B cell (primary cell): ENCODE measurements around the gene ASB7. TPM values are rescaled to one million over a fixed set of nuclear protein-coding genes. Genes with fewer than 3 reads are reported as not detected.

ENCODE experiments used
- ATAC-seq: fragments of 200-7000 bp; cut with Tn5 transposase; one replicate; pipeline ENCODE4 v1.10.0; 2021; ENCODE audit warnings: low read depth, mild to moderate bottlenecking, moderate number of reproducible peaks, moderate library complexity
- CTCF ChIA-PET: fragments of 350-600 bp; sonication (Branson Sonifier 250); formaldehyde crosslinking; loops from one replicate; lab custom pipeline; 2021; ENCODE audit warnings: antibody characterized with exemption, inconsistent platforms; lab: Charles Lee
- POLR2A ChIA-PET: fragments of 350-600 bp; sonication (Branson Sonifier 250); formaldehyde crosslinking; loops from one replicate; lab custom pipeline; 2021; ENCODE audit warnings: antibody characterized with exemption; lab: Charles Lee
- DNase-seq: peaks from one replicate; pipeline ENCODE4 v3.0.0; 2013
- H2AFZ ChIP-seq: 2 replicates; pipeline ENCODE4 v1.6.1; 2012; ENCODE audit warnings: mild to moderate bottlenecking, low read depth, low read length; ENCODE audit not compliant: insufficient read depth, poor library complexity, severe bottlenecking
- H3K27ac ChIP-seq, 2 donors: 1 replicate in 1 of 2; 2 replicates in 1 of 2; pipeline ENCODE4 v1.5.1; 2012 to 2013; ENCODE audit warnings: low read length in 2 of 2, mild to moderate bottlenecking in 2 of 2, moderate library complexity in 1 of 2
- H3K27me3 ChIP-seq, 4 experiments: fragments of 200-600 bp in 1 of 4; sonication (generic) in 1 of 4; replicated peaks in 1 of 4; 1 replicate in 2 of 4; 2 replicates in 2 of 4; pipeline versions ENCODE4 v1.6.1 to v1.7.0; 2013 to 2016; ENCODE audit warnings: low read length in 3 of 4, mild to moderate bottlenecking in 2 of 4, mixed read lengths in 1 of 4, moderate library complexity in 1 of 4; ENCODE audit not compliant: insufficient read depth in 4 of 4, control insufficient read depth in 3 of 4; ENCODE audit errors: control extremely low read depth in 1 of 4
- H3K36me3 ChIP-seq, 2 experiments: replicated peaks in 1 of 2; 1 replicate in 1 of 2; 2 replicates in 1 of 2; pipeline versions ENCODE4 v1.6.1 to v1.7.1; 2013; ENCODE audit warnings: low read length in 1 of 2; ENCODE audit not compliant: insufficient read depth in 2 of 2, control insufficient read depth in 1 of 2; ENCODE audit errors: control extremely low read depth in 1 of 2, extremely low read depth in 1 of 2
- H3K4me1 ChIP-seq, 2 donors: fragments of 200-600 bp in 1 of 2; sonication (generic) in 1 of 2; 1 replicate in 1 of 2; 2 replicates in 1 of 2; pipeline versions ENCODE4 v1.5.1 to v1.6.1; 2013 to 2017; ENCODE audit warnings: low read length in 2 of 2; ENCODE audit not compliant: control insufficient read depth in 2 of 2, insufficient read depth in 2 of 2
- H3K4me2 ChIP-seq: replicated peaks from 2 replicates; pipeline ENCODE3; 2012; ENCODE audit warnings: mild to moderate bottlenecking, low read depth, low read length; ENCODE audit not compliant: poor library complexity, severe bottlenecking
- H3K4me3 ChIP-seq, 5 experiments: fragments of 200-600 bp in 1 of 5; sonication (generic) in 1 of 5; 1 replicate in 3 of 5; 2 replicates in 2 of 5; pipeline versions ENCODE4 v1.5.1 to v1.7.0; 2011 to 2016; ENCODE audit warnings: low read length in 4 of 5, mild to moderate bottlenecking in 4 of 5, low read depth in 2 of 5, control low read depth in 1 of 5, moderate library complexity in 1 of 5; ENCODE audit not compliant: insufficient read depth in 1 of 5; ENCODE audit errors: control extremely low read depth in 1 of 5, extremely low read depth in 1 of 5
- H3K79me2 ChIP-seq: fragments of 200-600 bp; sonication (generic); one replicate; pipeline ENCODE4 v1.6.0; 2016; ENCODE audit warnings: low read length; ENCODE audit not compliant: control insufficient read depth, insufficient read depth
- H3K9ac ChIP-seq: fragments of 200-600 bp; sonication (generic); 2 replicates; pipeline ENCODE4 v1.6.1; 2017; ENCODE audit warnings: mild to moderate bottlenecking, low read length, moderate library complexity
- H3K9me3 ChIP-seq, 3 donors: one replicate each; pipeline versions ENCODE4 v1.6.1 to v1.7.1; 2013; ENCODE audit warnings: low read length in 2 of 3; ENCODE audit not compliant: control insufficient read depth in 2 of 3, insufficient read depth in 1 of 3; ENCODE audit errors: control extremely low read depth in 1 of 3
- H4K20me1 ChIP-seq: 2 replicates; pipeline ENCODE4 v1.6.0; 2012; ENCODE audit warnings: mild to moderate bottlenecking, low read length; ENCODE audit not compliant: insufficient read depth, control insufficient read depth, poor library complexity, severe bottlenecking
- H3K27ac Mint-ChIP-seq: one replicate; pipeline ENCODE4 v1.8.0; 2021; ENCODE audit warnings: mixed read lengths
- H3K27me3 Mint-ChIP-seq: one replicate; pipeline ENCODE4 v1.8.0; 2021; ENCODE audit warnings: mixed read lengths
- H3K4me1 Mint-ChIP-seq: one replicate; pipeline ENCODE4 v1.8.0; 2021; ENCODE audit warnings: mixed read lengths
- H3K4me3 Mint-ChIP-seq: one replicate; pipeline ENCODE4 v1.8.0; 2021; ENCODE audit warnings: mixed read lengths
- H3K9me3 Mint-ChIP-seq: one replicate; pipeline ENCODE4 v1.8.0; 2022; ENCODE audit warnings: mixed read lengths; ENCODE audit not compliant: insufficient read depth
- CTCF ChIP-seq: fragments of 200-600 bp; IDR thresholded peaks from one replicate; pipeline ENCODE4 v1.8.0; 2022; ENCODE audit warnings: antibody characterized with exemption, mild to moderate bottlenecking
- EZH2 ChIP-seq: IDR thresholded peaks from 2 replicates; pipeline ENCODE4 v1.6.1; 2012; ENCODE audit warnings: borderline replicate concordance, low read depth, mild to moderate bottlenecking, moderate library complexity, low read length; ENCODE audit not compliant: insufficient read depth, poor library complexity, severe bottlenecking
- WGBS: methylation state at CpG from one replicate; pipeline ENCODE4 v1.1.5; 2013; ENCODE audit warnings: missing lambda C conversion rate; ENCODE audit not compliant: insufficient coverage; 5-methylcytosine and 5-hydroxymethylcytosine counted together
- intact Hi-C: fragments of 100-400 bp; cut with micrococcal nuclease; formaldehyde crosslinking; loops from one replicate; pipeline ENCODE4 v1.10.0; 2022
- polyA plus RNA-seq: library from polyadenylated mRNA; depleted of rRNA; stranded (reverse); fragments of >200 nt; gene quantifications from 2 replicates; pipeline ENCODE4 v1.2.3, GENCODE V29; 2012
- total RNA-seq, 2 donors: library from RNA; stranded (reverse); fragments of 120-200 nt in 1 of 2; gene quantifications; 1 replicate in 1 of 2; 2 replicates in 1 of 2; pipeline versions ENCODE4 v1.2.3 to v1.2.4, GENCODE V29; 2013 to 2022

ASB7 gene
- total and polyA plus RNA-seq, 2 donors (not counting 1 experiment from before 2014, with no cell fraction given), result 12.1 to 25.0 TPM

- Mint-ChIP-seq H3K9me3 (peaks cover 6% of the 10 kb centered on the region), H3K4me3 (no peak overlapping the region), H3K27ac (no peak overlapping the region), H3K4me1 (no peaks in the 10 kb centered on the region), H3K27me3 (peaks cover 20% of the 10 kb centered on the region)
- no peaks in the 10 kb centered on the region for H3K79me2 ChIP-seq
- no CpG with 5 or more reads among the region's 4 CpGs for WGBS
- intact Hi-C loops, result no loop called here
- no peaks in the 10 kb centered on the region for H4K20me1 ChIP-seq
- no peak overlapping the region for H3K27ac ChIP-seq
- no peaks in the 10 kb centered on the region for H3K4me1 ChIP-seq
- H3K9me3 ChIP-seq, result peaks cover 0 to 19% (median 0%) of the 10 kb centered on the region in 3 donors
- ChIA-PET POLR2A (no interaction called here), CTCF (no interaction called here)
- no peaks in the 10 kb centered on the region for H3K27me3 ChIP-seq
- H3K36me3 ChIP-seq, result no peaks in the 10 kb centered on the region
- no peak overlapping the region for H3K4me3 ChIP-seq
- H3K9ac ChIP-seq, result no peak overlapping the region
- TF ChIP-seq CTCF (no peak), EZH2 (no peak)
- ATAC-seq (no peak), DNase-seq (no peak)
- H3K4me2 ChIP-seq, result no peak overlapping the region
- no peak overlapping the region for H2AFZ ChIP-seq
Measured at GRCh38 chr15:100682468-100682867, 80.1 kb downstream of the ASB7 start.

- WGBS, result 92% methylated on average over 6 of the region's 6 CpGs
- no peak overlapping the region for H3K27ac Mint-ChIP-seq
- Histone ChIP-seq H3K36me3 (no peaks in the 10 kb centered on the region), H3K27ac (no peak overlapping the region), H3K4me3 (no peak overlapping the region), H3K9me3 (peaks cover 0 to 20% (median 0%) of the 10 kb centered on the region in 3 donors), H3K4me2 (no peak overlapping the region), H3K9ac (no peak overlapping the region), H4K20me1 (no peaks in the 10 kb centered on the region), H3K79me2 (no peaks in the 10 kb centered on the region), H3K27me3 (no peaks in the 10 kb centered on the region), H2AFZ (no peak overlapping the region), H3K4me1 (no peaks in the 10 kb centered on the region)
- intact Hi-C loops, result no loop called here
- no peaks in the 10 kb centered on the region for H3K4me1 Mint-ChIP-seq
- no peak overlapping the region for H3K4me3 Mint-ChIP-seq
- ATAC-seq (no peak), DNase-seq (no peak)
- peaks cover 6% of the 10 kb centered on the region for H3K9me3 Mint-ChIP-seq
- TF ChIP-seq EZH2 (no peak), CTCF (no peak)
- peaks cover 20% of the 10 kb centered on the region for H3K27me3 Mint-ChIP-seq
- CTCF ChIA-PET, result no interaction called here
- POLR2A ChIA-PET, result no interaction called here
Measured at GRCh38 chr15:100683434-100683833, 81.0 kb downstream of the ASB7 start.
